Hepatocyte (in vitro differentiated cells): ENCODE data around the gene FBH1. TPM values are rescaled to one million over a fixed set of nuclear protein-coding genes. Genes with fewer than 3 reads are reported as not detected.

Source experiments
- DNase-seq: peaks from one replicate; pipeline ENCODE4 v3.0.0-alpha.2; 2016; ENCODE audit warnings: low spot score
- H2AFZ ChIP-seq: fragments of 200-600 bp; sonication (generic); 2 replicates; pipeline ENCODE4 v1.6.0; 2016; ENCODE audit warnings: antibody characterized with exemption, mild to moderate bottlenecking
- H3K27ac ChIP-seq: fragments of 200-600 bp; sonication (generic); 2 replicates; pipeline ENCODE4 v1.5.1; 2016; ENCODE audit warnings: mild to moderate bottlenecking
- H3K27me3 ChIP-seq: fragments of 200-600 bp; sonication (generic); 2 replicates; pipeline ENCODE4 v1.6.1; 2016
- H3K36me3 ChIP-seq: fragments of 200-600 bp; sonication (generic); replicated peaks from 2 replicates; pipeline ENCODE4 v1.5.1; 2016; ENCODE audit warnings: low read depth; ENCODE audit not compliant: insufficient read depth
- H3K4me1 ChIP-seq: fragments of 200-600 bp; sonication (generic); 2 replicates; pipeline ENCODE4 v1.5.1; 2016; ENCODE audit warnings: mild to moderate bottlenecking, moderate library complexity; ENCODE audit not compliant: insufficient read depth
- H3K4me2 ChIP-seq: fragments of 200-600 bp; sonication (generic); 2 replicates; pipeline ENCODE4 v1.6.0; 2016
- H3K4me3 ChIP-seq: fragments of 200-600 bp; sonication (generic); 2 replicates; pipeline ENCODE4 v1.5.1; 2016; ENCODE audit warnings: mild to moderate bottlenecking
- H3K79me2 ChIP-seq: fragments of 200-600 bp; sonication (generic); 2 replicates; pipeline ENCODE4 v1.6.0; 2017; ENCODE audit warnings: mild to moderate bottlenecking
- H3K9me2 ChIP-seq: fragments of 200-600 bp; sonication (generic); replicated peaks from 2 replicates; pipeline ENCODE4 v1.6.0; 2017; ENCODE audit warnings: mild to moderate bottlenecking; ENCODE audit not compliant: insufficient read depth
- H3K9me3 ChIP-seq: fragments of 200-600 bp; sonication (generic); 2 replicates; pipeline ENCODE4 v1.5.1; 2016; ENCODE audit warnings: low read depth, mild to moderate bottlenecking
- H4K20me1 ChIP-seq: fragments of 200-600 bp; sonication (generic); 2 replicates; pipeline ENCODE4 v1.6.0; 2016; ENCODE audit warnings: mild to moderate bottlenecking; ENCODE audit not compliant: insufficient read depth, poor library complexity, severe bottlenecking
- EZH2 ChIP-seq: fragments of 200-600 bp; sonication (generic); IDR thresholded peaks from 2 replicates; pipeline ENCODE4 v1.6.1; 2016; ENCODE audit warnings: antibody characterized with exemption, mild to moderate bottlenecking, borderline replicate concordance
- EZH2phosphoT487 ChIP-seq: fragments of 200-600 bp; sonication (generic); IDR thresholded peaks from one replicate; pipeline ENCODE4 v1.6.1; 2018; ENCODE audit warnings: antibody characterized with exemption, mild to moderate bottlenecking, low read depth, moderate library complexity; ENCODE audit not compliant: unreplicated experiment, severe bottlenecking
- WGBS: methylation state at CpG from one replicate; pipeline ENCODE4 v1.1.6; 2016; ENCODE audit warnings: low lambda C conversion rate; ENCODE audit errors: missing lambda C conversion rate; 5-methylcytosine and 5-hydroxymethylcytosine counted together
- polyA plus RNA-seq: library from polyadenylated mRNA; unstranded; fragments of >200 nt; fragmentation: Nextera tagmentation; extraction: Ambion mirVana; gene quantifications from 2 replicates; pipeline ENCODE4 v1.2.1, GENCODE V29; 2016
- total RNA-seq: library from RNA; depleted of rRNA; stranded (reverse); fragments of >200 nt; gene quantifications from 2 replicates; pipeline ENCODE4 v1.2.3, GENCODE V29; 2014
- TF ChIP-seq, protein P1 (sequence below): fragments of 200-600 bp; sonication (generic); IDR thresholded peaks from 2 replicates; pipeline ENCODE4 v1.5.1; 2016; ENCODE audit warnings: antibody characterized with exemption, mild to moderate bottlenecking; ENCODE audit not compliant: poor library complexity

FBH1 gene
- total and polyA plus RNA-seq, 2 experiments from 2014 or later, result 66.4 to 80.3 TPM

DNA sequence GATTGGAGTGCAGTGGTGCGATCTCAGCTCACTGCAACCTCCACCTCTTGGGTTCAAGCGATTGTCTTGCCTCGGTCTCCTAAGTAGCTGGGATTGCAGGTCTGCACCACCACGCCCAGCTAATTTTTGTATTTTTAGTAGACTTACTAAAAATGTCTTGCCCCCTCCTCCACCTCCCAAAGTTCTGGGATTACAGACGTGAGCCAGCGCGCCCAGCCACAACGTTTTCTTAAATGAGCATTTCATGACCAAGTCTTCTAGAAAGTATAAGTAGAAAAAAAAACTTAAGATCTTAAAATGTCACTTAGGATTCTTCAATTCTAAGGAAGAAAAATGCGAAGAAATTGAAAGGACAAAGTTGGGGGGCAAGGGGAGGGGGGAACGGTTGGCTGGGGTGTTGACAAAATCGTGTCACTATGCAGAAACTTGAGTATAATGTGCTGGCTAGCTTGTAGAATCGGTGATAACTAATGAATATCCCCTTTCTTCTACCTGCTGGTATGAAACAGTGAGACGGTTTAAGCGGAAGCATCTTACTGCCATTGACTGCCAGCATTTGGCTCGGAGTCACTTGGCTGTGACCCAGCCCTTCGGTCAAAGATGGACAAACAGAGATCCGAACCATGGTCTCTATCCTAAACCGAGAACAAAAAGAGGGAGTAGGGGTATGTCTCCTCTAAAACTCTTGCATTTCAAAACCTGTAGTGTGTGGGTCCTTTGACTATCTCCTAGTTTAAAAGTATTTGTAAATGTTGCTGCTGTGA is 12.7 kb downstream of the FBH1 start:
- H3K4me3 ChIP-seq, result no peak overlapping the region
- no peaks in the 10 kb centered on the region for H4K20me1 ChIP-seq
- TF ChIP-seq EZH2 (no peak), EZH2phosphoT487 (no peak)
- TF ChIP-seq, protein P1, sequence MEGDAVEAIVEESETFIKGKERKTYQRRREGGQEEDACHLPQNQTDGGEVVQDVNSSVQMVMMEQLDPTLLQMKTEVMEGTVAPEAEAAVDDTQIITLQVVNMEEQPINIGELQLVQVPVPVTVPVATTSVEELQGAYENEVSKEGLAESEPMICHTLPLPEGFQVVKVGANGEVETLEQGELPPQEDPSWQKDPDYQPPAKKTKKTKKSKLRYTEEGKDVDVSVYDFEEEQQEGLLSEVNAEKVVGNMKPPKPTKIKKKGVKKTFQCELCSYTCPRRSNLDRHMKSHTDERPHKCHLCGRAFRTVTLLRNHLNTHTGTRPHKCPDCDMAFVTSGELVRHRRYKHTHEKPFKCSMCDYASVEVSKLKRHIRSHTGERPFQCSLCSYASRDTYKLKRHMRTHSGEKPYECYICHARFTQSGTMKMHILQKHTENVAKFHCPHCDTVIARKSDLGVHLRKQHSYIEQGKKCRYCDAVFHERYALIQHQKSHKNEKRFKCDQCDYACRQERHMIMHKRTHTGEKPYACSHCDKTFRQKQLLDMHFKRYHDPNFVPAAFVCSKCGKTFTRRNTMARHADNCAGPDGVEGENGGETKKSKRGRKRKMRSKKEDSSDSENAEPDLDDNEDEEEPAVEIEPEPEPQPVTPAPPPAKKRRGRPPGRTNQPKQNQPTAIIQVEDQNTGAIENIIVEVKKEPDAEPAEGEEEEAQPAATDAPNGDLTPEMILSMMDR, result no peak
- H3K4me1 ChIP-seq, result no peaks in the 10 kb centered on the region
- H2AFZ ChIP-seq, result no peak overlapping the region
- DNase-seq, result no peak
- H3K36me3 ChIP-seq, result no peaks in the 10 kb centered on the region
- peaks cover 63% of the 10 kb centered on the region for H3K79me2 ChIP-seq
- no peak overlapping the region for H3K4me2 ChIP-seq
- no peaks in the 10 kb centered on the region for H3K9me3 ChIP-seq
- no peak overlapping the region for H3K27ac ChIP-seq
- H3K27me3 ChIP-seq, result no peaks in the 10 kb centered on the region
- no peaks in the 10 kb centered on the region for H3K9me2 ChIP-seq
- WGBS, result 98% methylated on average over 18 of the region's 18 CpGs

DNA sequence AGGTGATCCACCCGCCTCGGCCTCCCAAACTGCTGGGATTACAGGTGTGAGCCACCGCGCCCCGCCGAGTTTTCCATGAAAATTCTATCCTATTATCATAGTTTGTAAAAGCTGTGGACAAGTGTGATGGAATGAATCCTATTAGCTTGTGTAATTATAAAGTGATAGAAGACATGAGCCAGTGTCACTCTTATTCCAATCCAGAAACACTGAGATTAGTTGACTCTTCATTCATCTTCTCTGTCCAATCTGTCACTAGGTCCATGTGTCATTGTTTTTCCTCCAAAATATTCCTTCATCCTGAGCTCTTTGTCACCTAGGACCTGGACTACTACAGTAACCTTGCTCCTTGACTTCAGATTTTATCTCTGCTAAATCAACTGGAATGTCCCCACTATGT is 13.5 kb downstream of the FBH1 start:
- WGBS, result 96% methylated on average over 6 of the region's 6 CpGs

DNA sequence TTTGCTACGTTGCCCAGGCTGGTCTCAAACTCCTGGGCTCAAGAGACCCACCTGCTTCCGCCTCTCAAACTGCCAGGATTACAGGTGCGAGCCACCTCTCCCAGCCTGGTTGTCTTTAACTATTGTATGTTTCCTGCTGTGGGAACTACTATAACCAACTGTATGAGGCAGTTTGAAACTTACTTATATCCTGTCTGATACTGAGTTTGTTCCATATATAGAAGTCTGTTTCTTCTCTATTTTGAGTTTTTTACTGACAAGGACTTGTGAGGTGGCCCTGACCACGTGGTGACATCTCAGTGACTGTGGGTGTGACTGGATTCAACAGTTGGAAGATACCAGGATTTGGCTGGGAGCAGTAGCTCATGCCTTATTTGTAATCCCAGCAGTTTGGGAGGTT is 14.2 kb downstream of the FBH1 start:
- Histone ChIP-seq H3K27me3 (no peaks in the 10 kb centered on the region), H3K79me2 (peaks cover 52% of the 10 kb centered on the region), H3K9me2 (no peaks in the 10 kb centered on the region), H3K4me3 (no peak overlapping the region), H2AFZ (no peak overlapping the region), H3K27ac (no peak overlapping the region), H3K4me1 (no peaks in the 10 kb centered on the region), H3K36me3 (no peaks in the 10 kb centered on the region), H3K9me3 (no peaks in the 10 kb centered on the region), H3K4me2 (no peak overlapping the region), H4K20me1 (no peaks in the 10 kb centered on the region)
- no peak for DNase-seq
- TF ChIP-seq EZH2phosphoT487, result no peak
- TF ChIP-seq, protein P1, result no peak
- no peak for TF ChIP-seq EZH2
- 72% methylated on average over 4 of the region's 4 CpGs for WGBS

More for the DNA sequence above, 13.5 kb downstream of the FBH1 start:
- Histone ChIP-seq H3K9me3 (no peaks in the 10 kb centered on the region), H3K79me2 (peaks cover 59% of the 10 kb centered on the region), H2AFZ (no peak overlapping the region), H3K4me3 (no peak overlapping the region), H3K36me3 (no peaks in the 10 kb centered on the region), H4K20me1 (no peaks in the 10 kb centered on the region), H3K27ac (no peak overlapping the region), H3K9me2 (no peaks in the 10 kb centered on the region), H3K4me2 (no peak overlapping the region), H3K4me1 (no peaks in the 10 kb centered on the region), H3K27me3 (no peaks in the 10 kb centered on the region)
- no peak for DNase-seq
- TF ChIP-seq EZH2 (no peak), EZH2phosphoT487 (no peak)
- TF ChIP-seq, protein P1, result no peak
